ENCODE results near the gene OBSL1.

DNA sequence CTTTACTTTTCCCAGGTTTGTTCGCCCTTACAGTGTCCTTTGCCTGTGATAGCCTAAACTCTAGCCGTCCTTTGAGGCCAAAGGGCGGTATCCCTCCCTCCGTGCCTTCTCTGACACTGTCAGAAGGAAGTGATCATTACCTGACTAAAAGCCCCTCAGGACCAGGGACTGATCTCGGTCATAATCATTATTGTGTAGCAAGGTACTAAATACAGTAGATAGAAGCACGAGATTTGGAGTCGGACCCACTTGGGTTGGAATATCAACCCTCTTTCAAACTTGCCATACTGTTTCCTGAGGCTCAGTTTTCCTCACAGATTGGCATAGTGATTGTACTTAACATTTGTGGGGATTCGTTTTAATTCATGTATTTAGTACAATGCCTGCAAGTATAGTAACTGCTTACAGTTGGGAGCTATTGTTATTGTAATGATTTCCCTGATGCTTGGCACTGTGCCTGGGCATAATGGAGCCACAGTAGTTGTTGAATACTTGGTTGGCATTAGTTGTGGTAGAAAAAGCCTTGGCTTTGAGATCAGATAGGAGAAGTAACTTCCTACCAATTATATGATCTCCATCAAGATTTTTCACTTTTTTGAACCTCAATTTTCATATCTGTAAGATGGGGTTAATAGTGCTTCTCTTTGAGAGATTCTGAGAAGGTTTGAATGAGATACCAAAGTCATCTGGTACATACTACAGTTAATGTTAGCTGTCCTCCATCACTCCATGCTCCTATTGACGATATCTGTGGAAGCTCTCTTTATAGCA is 27.2 kb upstream of the OBSL1 start:
- TF ChIP-seq, protein P1, sequence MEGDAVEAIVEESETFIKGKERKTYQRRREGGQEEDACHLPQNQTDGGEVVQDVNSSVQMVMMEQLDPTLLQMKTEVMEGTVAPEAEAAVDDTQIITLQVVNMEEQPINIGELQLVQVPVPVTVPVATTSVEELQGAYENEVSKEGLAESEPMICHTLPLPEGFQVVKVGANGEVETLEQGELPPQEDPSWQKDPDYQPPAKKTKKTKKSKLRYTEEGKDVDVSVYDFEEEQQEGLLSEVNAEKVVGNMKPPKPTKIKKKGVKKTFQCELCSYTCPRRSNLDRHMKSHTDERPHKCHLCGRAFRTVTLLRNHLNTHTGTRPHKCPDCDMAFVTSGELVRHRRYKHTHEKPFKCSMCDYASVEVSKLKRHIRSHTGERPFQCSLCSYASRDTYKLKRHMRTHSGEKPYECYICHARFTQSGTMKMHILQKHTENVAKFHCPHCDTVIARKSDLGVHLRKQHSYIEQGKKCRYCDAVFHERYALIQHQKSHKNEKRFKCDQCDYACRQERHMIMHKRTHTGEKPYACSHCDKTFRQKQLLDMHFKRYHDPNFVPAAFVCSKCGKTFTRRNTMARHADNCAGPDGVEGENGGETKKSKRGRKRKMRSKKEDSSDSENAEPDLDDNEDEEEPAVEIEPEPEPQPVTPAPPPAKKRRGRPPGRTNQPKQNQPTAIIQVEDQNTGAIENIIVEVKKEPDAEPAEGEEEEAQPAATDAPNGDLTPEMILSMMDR (IDR thresholded peaks at IDR 0.05), result no peak
- TF ChIP-seq EZH2 (IDR thresholded peaks at IDR 0.05; ENCODE audit: borderline replicate concordance, insufficient read depth, low read depth, low read length, poor library complexity, severe bottlenecking), result no peak
